UCSD-AML1 (cell line): ENCODE measurements around the gene TAF10.

ENCODE experiments used
- DNase-seq: peaks from one replicate; lab custom pipeline; 2025; ENCODE audit not compliant: unreplicated experiment; lab: John Stamatoyannopoulos, UW

TAF10 gene

GRCh38 chr11:6640985-6641701 lies 29.1 kb upstream of the TAF10 start:
- no peak for DNase-seq

GRCh38 chr11:6640036-6640984 lies 28.3 kb upstream of the TAF10 start:
- DNase-seq: no peak

GRCh38 chr11:6638429-6638828 lies 26.4 kb upstream of the TAF10 start:
- DNase-seq: no peak

- DNase-seq: no peak
These were observed 25.9 kb upstream of the TAF10 start for GRCh38 chr11:6637871-6638270.

GRCh38 chr11:6636480-6636879 lies 24.5 kb upstream of the TAF10 start:
- no peak for DNase-seq

- DNase-seq: peak; percentile 69
These were observed 23.3 kb upstream of the TAF10 start for GRCh38 chr11:6635082-6635932.

GRCh38 chr11:6634534-6634933 lies 22.5 kb upstream of the TAF10 start:
- no peak for DNase-seq

- DNase-seq: no peak
These were observed 21.7 kb upstream of the TAF10 start for GRCh38 chr11:6633422-6634408.

- DNase-seq: no peak
These were observed 20.4 kb upstream of the TAF10 start for GRCh38 chr11:6632116-6633073.

- no peak for DNase-seq
These were observed 19.4 kb upstream of the TAF10 start for GRCh38 chr11:6631361-6631890.

- no peak for DNase-seq
These were observed 18.7 kb upstream of the TAF10 start for GRCh38 chr11:6630632-6631291.

- no peak for DNase-seq
These were observed 18.0 kb upstream of the TAF10 start for GRCh38 chr11:6629892-6630631.

GRCh38 chr11:6629573-6629891 lies 17.5 kb upstream of the TAF10 start:
- no peak for DNase-seq

GRCh38 chr11:6628526-6628925 lies 16.5 kb upstream of the TAF10 start:
- no peak for DNase-seq

GRCh38 chr11:6627762-6628241 lies 15.8 kb upstream of the TAF10 start:
- DNase-seq: no peak

- DNase-seq: no peak
These were observed 15.2 kb upstream of the TAF10 start for GRCh38 chr11:6626971-6627761.
